HG03108 (cell line): Measurements from ENCODE around the gene SPATS2.

Experiments used
- ATAC-seq: cut with Tn5 transposase; IDR thresholded peaks from one replicate; pipeline ENCODE4 v1.9.1; 2021; ENCODE audit warnings: moderate library complexity; ENCODE audit not compliant: unreplicated experiment

SPATS2 gene

DNA sequence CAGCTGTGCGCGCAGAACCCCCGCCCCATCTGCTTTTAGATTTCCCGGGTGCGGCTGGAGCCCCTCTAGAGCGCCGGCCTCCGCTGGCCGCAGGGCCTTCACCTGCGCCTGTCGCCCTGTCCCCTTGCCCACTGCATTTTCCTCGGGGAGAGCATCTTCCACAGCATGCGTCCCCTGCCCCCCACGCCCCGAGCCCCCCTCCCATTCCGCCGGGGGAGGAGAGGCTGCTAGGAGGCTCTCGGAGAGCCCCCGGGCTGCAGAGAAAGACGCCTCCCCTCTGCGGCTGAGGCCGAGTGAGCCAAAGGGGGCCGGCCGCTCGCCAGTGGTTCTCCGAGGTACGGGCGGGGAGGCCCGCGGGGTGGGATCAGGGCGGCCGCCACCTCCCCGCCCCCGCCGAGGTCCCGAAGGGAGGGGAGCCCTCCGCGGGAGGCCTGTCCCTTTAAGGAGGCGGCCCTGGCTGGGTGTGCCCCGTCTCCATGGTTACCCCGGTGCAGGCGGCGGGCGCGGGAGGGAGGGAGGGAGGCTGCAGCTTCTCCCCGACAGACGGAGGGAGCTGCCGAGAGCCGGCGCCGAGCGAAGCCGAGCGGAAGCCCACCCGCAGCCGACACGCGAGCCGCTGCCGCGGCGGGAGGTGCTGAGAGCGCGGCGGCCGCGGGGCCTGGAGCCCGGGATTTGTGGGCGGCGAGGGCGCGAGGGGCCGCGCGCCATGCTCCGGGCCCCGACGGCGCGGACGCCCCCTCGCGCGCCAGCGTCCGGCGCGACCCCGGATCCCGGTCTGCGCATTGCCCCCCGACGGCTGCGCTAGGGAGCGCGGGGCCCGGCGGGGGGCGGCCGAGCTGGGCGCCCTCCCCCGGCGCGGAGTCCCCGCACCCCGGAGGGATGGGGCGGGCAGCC, 171.5 kb downstream of the SPATS2 start, which contains the start of gene KCNH3:
KCNH3 (plus strand) TSS at position 521 of the 894 bp plus-strand sequence. CDS start 387 bp downstream, outside the sequence.
- ATAC-seq, result peak; percentile 73

GRCh38 chr12:49539406-49540228, 172.4 kb downstream of the SPATS2 start:
- ATAC-seq, result no peak

- no peak for ATAC-seq
Observed at GRCh38 chr12:49540229-49541139, 173.2 kb downstream of the SPATS2 start.

- ATAC-seq, result no peak
Observed at GRCh38 chr12:49541140-49541861, 174.0 kb downstream of the SPATS2 start.

DNA sequence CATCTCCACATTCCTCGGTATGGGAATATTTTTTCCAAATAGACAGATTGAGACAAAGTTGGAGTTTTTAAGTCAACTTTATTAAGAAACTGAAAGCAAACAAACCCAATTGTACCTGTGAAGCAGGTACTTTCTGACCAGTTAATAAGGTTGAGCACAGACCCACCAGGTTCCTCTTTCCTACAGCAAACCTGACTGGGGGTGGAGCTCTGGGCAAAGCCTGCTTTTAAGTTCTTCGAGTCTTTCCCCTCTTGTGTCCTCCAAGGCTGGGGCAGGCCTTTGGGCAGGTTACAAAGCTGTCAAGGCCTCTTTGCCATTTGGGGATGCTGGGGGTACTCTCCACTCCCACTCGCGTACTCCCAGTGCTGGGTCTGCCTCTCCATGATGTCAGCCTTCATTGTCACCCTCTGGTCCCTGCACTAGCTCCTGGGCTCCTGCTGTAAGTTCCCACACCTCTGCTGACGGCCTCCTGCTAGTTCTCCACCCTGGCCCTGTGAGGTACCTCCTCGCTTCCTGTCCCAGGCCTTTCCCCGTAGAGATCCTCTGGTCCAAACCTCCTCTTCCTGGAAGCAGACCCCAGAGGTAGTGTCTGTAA, 174.7 kb downstream of the SPATS2 start:
- ATAC-seq, result no peak

DNA sequence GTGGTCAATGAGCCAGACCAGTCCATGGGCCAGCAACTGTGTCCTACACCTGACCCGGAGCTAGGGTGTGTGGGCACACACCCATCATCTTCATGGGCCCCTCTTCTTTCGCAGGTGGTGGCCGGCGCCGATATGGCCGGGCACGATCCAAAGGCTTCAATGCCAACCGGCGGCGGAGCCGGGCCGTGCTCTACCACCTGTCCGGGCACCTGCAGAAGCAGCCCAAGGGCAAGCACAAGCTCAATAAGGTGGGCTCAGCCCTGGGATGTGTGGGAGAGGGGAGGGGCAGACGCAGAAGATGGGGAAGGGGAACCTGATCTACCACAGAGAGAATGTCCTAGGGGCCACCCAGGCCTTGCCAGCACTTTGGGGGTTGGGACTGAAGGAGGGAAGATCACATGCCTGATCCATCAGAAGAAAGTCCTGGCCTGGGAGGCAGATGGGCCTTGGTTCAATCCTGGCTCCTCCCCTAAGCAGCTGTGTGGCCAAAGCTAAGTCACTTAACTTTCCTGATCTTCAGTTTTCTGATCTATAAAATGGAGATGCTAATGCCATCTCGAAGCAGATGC, 175.4 kb downstream of the SPATS2 start:
- no peak for ATAC-seq

DNA sequence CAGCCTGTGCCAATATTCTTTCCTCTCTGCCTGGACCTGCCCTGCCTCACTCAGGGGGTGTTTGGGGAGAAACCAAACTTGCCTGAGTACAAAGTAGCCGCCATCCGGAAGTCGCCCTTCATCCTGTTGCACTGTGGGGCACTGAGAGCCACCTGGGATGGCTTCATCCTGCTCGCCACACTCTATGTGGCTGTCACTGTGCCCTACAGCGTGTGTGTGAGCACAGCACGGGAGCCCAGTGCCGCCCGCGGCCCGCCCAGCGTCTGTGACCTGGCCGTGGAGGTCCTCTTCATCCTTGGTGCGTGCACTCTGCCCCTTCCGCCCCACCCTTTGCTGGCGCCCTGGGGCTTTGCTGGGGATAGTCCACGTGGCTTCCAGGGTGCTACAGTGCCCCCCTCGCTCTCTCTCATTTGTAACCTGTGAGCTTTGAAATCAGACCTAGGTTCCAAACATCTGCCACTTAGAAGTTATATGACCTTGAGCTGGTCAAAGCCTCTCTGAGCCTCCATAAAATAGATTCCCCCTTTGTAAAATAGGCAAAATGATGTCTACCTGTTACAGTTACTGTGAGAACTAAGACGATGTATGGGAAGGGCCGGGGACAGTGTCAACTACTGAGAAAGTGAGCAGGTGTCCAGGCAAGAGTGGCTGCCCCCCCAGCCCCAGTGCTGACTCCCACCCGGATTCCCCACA, 176.1 kb downstream of the SPATS2 start:
- no peak for ATAC-seq

GRCh38 chr12:49543914-49544815, 176.9 kb downstream of the SPATS2 start:
- no peak for ATAC-seq

- no peak for ATAC-seq
Observed at GRCh38 chr12:49545815-49546214, 178.6 kb downstream of the SPATS2 start.

- ATAC-seq, result no peak
Observed at GRCh38 chr12:49546481-49546880, 179.2 kb downstream of the SPATS2 start.

- no peak for ATAC-seq
Observed at GRCh38 chr12:49547090-49547690, 179.9 kb downstream of the SPATS2 start.

DNA sequence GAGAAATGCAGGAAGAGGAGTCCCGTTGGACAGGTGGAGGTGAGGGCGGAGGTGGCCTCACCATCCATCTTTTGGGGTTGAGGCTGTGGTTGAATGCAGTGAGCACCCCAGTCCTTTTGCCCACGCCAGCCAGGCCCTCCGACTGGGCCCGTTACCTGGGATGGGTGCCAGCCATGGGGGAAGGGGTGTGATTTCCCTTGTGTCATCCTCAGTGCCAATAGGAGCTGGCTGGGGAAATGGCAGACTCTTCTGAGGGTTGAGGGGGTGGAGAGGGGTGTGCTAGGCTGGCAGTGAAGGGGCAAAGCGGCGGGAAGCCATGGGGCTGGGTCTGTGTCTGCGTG, 181.2 kb downstream of the SPATS2 start:
- no peak for ATAC-seq

DNA sequence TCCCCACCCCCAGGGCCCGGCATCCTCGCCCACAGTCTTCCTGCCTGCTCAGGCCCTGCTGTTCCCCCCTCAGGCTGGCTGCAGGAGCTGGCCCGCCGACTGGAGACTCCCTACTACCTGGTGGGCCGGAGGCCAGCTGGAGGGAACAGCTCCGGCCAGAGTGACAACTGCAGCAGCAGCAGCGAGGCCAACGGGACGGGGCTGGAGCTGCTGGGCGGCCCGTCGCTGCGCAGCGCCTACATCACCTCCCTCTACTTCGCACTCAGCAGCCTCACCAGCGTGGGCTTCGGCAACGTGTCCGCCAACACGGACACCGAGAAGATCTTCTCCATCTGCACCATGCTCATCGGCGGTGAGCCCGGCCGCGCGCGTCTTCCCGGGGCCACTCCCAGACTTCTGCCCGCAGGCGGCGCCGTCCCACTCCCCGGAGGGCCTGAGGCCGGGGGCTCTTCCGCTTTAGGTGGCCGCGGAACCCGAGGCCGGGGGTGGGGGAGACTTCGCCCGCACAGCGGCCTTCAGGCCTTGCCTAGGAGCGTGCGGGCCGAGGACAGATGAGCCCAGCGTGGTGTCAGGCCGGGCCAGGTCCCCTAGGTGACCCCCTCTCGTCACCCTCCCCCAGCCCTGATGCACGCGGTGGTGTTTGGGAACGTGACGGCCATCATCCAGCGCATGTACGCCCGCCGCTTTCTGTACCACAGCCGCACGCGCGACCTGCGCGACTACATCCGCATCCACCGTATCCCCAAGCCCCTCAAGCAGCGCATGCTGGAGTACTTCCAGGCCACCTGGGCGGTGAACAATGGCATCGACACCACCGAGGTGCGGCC, 181.8 kb downstream of the SPATS2 start:
- ATAC-seq, result no peak

DNA sequence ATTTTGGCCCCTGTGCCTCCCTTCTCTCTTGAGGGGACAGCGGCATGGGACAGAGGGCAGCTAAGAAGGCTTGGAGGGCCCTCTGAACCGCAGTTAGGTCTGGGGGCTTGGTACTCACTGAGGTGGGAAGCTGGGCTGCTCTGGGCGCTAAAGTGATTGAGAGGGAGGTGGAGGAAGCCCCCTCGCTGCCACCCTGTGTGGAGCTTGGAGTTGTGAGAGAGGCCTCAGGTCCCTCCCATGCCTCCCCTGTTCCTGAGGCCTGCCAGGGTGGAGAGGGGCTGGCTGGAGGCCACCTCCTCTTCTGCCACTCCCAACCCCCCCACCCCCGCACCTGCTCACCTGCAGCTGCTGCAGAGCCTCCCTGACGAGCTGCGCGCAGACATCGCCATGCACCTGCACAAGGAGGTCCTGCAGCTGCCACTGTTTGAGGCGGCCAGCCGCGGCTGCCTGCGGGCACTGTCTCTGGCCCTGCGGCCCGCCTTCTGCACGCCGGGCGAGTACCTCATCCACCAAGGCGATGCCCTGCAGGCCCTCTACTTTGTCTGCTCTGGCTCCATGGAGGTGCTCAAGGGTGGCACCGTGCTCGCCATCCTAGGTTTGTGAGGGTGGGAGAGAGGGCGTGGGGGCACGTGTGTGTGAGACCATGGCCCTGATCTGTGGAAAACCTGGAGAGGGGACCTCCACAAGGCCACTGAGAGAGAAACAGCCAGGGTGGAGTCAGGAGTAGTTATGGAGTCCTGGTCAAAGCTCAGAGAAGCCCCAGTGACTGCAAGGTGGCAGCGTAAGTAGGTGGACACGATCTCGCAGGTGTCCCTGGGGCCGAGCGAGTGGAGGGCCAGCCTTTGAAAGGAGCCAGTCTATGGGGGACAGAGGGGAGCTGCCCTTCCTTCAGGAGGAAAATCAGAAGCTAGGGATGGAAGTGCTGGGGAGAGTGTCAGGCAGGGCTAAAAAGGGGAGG, 182.8 kb downstream of the SPATS2 start:
- ATAC-seq, result no peak

DNA sequence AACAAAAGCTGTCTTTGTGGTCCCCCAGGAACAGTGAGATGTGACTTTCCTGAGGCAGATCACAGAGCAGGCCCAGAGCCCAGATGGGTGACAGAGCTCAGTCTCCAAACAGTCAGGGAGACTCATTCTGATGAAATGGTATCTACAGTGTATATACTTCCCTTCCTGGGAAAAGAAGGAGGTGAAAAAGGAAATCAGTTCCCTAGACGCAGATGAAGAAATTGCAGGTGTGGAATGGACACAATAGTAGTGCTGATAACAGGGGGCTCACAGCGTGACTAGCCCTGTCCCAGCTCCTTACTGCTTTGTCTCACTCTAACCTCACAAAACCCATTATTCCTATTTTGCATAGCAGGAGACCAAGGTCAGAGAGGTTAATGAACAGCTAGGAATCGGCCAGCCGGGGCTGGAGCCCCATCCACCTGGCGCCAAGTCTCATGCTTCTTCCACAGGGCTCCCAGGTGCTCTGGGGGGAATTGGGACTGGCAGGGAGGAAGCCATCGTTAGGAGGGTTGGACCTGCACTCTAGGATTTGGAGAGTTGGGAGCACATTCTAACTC, 183.5 kb downstream of the SPATS2 start:
- ATAC-seq, result no peak
